ELF-1 (cell line): ENCODE measurements around the gene TSC22D3.

Source experiments
- DNase-seq: peaks from one replicate; pipeline ENCODE4 v3.0.0-alpha.2; 2016; ENCODE audit warnings: low read depth, low spot score

TSC22D3 gene

DNA sequence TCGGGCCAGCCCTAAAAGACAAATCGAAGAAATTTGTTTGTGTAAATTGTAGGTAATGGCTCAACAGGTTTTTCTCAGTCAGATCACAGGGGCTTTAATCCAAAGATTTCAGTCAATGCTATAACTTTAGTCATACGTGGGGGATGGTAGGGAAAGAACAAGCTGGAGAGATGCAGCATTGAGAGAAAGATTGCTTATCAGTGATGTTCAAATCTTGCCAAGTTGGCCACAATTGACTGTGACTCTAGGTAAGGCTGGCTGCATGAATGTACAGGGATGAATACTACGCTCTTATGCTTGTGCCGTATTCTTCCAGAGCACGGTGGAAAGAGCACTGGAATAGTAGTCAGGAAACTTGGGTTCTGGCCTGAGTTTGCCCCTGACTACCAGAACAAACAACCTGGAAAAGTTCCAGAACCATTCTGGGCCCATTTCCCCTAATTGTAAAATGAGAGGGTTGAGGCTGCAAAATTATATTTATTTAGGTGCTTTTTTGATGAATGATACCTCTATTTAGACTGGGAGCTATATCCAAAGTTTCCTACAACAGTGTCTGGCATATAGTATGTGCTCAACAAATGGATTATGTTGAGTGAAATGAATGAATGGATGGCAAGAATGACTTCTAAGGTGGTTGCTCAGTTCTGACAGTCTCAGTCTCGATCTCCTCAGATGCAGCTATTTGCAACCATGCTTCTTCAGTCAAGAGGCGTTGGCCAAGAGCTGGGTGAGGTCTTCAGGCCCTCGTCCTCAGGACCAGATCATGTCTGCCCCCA, 44.4 kb downstream of the TSC22D3 start:
- DNase-seq, result no peak

DNA sequence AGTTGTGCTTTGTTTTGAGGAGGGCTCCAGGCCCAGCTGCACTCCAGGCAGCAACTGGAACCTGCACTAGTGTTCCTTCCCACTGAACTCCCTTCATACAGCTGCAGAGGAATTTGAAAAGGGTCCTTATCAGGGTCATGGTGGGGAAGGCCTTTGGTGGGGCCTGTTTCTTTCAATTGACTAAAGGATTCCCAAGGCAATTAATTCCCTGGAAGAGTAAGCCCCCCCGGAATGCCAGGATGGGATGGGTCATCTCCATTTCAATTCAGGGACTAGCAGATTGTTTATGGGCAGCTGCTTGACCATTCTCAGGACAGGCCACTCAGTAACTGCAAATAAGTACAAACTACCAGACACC, 45.3 kb downstream of the TSC22D3 start:
- DNase-seq, result peak; percentile 60

DNA sequence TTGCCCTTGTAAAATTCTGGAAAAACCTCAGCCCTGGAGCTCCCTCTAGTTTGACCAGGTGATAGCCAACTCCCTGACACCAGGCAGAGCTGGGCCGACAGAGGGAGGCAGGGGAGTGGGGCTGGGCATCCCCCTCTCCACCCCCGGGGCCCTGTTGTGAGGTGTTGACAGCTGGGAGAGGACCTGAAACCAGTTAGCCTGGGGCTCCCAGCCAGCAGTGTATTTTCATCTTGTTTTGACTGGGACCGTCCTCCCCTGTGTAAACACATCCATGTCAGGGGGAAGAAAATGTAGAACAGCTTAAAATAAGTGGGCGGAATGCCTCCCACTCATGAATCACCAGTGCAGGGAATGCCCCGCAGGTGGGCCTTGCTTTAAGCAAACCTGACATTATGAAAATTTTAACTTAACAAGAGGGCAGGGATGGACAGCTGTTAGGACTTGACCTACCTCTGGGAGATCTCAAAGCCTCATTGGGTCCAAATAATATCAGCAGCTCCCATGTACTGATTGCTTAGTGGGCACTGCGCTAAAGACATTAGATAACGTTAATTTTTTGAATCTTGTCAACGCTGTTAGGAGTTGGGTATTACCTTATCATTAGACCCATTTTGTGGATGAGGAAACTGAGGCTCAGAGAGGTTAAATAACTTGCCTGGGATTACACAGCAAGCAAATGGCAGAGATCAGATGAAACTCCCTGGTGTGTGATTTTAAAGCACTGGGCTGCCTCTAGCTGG, 45.9 kb downstream of the TSC22D3 start:
- DNase-seq, result peak; percentile 94

DNA sequence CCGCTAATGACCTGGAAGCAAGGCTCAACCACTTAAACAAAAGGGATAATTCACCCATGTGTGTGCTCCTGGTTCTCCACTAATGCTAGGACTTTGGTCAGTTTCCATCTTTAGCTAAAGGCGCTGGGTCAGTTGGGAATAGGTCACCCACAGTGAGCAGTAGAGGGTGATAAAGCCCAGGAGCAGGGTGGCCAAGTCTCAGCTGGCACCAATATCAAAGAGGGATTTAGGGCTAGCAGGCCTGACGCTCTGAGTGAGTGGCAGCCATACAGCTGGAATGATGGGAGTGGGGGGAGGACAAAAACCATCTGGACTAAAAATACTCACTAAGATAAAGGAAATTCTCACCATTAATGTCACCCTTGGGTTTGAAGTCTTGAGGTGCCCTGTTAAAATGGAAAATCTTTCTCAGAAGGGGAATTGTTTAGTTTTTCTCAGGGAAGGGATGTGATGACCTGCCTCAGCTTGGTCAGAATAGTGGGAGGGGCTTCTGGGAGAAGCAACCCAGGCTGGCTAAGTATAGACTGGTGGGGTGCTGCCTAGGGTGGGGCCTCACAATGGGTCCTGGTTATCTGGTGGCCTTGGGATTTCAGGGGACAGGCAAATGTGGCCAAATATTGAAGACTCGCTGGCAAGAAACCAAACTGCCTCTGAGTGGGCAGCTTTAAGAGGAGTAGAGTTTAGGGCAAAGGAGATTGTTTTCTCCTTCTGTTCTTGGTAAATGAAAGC, 47.1 kb downstream of the TSC22D3 start:
- DNase-seq, result no peak

DNA sequence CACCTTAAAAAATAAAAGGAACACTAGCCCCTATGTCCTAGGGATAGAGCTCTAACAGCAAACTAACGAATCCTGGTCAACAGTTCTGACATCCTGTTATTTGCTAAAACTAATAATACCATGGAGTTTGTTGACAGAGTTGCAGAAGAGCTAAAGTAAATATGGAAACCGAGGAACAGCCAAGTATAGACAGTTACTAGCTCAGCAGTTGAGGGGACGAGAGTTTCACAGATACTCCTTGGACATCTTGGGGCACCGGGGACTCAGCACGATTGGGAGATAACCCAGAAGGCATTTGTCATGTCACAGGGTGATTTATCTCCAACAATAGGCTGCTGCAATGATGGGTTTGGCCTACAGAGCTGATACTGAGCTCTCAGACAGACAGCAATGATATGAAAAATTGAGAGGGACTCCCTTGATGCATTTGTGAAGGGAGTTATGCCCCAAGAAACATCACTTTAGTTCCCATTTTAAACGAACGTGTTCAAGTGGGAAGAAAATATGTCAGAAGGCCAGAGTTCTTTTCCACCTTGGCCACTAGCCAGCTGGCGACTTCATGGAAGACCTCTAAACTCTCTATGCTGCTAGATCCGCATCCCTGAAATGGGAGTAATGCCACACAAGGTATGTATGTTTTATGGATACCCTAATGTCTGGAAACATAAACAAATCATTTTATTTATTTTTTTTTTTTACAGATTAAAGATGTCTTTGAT, 48.6 kb downstream of the TSC22D3 start:
- no peak for DNase-seq

DNA sequence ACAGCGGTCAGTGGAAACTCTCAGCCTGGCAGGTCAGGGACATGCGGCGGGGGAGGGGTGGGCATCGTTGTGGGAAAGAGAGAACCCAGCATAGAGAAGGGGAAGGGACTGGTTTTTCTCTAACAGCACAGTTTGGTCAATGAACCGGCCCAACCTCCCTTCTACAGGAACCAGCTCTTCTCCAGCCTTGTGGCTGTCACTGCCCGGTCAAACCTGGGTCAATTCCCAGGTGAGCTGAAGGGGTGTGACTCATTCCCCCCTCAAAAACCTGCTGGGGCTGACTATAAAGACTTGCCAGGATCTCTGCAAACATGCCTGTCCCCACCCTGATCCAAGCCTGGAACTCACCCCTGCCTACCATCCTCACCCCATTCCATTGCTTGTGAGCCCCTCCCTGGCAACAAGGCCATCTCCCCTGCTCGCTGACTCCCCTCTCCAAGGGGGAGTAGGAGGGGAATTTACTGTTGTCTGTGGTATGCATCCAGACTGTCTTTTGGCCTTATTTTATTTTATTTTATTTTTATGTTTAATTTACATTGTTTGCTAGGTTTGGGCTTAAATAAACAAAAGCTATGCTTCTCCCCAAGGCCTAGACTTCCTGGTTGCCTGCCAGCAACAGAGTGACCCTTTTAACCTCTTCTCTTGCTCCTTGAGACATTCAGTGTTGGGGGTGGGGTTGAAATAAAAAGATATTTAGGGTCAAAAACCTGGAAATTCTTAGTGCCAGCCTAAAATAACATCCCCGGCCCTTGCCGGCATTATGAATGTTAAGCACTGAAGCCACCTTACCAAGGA, 49.6 kb downstream of the TSC22D3 start:
- DNase-seq, result no peak

DNA sequence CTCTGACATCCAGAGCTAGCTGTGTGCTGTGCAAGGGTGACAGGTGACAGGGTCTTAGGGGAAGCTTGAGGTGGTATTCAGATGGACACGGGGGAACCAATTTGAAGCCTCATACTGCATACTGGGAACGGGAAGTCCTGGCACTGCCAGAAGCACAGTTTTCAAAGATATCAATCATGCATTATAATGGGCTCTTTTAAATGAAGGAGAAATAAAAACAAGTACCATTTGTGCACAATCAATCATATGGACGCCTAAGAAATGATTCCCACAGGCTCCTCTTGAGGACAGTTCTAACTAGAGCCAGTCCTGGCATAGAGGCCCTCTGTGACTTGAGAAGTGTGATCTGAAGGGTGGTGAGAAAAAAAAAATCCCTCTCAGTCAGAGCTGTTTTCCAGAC, 50.9 kb downstream of the TSC22D3 start:
- no peak for DNase-seq

DNA sequence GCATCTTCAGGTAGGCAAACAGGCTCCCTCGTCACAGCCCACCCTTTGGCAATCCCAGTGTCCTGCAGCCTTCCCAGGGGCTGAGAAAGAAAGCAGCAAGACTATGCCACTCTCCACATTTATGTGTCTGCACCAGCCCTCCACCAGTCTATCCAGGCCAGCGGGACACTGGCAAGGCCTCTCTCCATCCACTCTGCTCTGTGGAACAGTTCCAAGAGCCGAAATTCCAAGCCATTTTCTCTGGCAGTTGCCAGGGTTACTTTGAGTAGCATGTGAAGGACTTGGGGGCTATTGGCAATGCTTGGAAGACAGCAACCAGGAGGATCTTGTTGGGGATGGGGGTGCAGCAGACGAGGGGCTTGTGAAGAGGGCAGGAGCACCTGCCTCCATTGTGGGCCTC, 52.1 kb downstream of the TSC22D3 start:
- no peak for DNase-seq

DNA sequence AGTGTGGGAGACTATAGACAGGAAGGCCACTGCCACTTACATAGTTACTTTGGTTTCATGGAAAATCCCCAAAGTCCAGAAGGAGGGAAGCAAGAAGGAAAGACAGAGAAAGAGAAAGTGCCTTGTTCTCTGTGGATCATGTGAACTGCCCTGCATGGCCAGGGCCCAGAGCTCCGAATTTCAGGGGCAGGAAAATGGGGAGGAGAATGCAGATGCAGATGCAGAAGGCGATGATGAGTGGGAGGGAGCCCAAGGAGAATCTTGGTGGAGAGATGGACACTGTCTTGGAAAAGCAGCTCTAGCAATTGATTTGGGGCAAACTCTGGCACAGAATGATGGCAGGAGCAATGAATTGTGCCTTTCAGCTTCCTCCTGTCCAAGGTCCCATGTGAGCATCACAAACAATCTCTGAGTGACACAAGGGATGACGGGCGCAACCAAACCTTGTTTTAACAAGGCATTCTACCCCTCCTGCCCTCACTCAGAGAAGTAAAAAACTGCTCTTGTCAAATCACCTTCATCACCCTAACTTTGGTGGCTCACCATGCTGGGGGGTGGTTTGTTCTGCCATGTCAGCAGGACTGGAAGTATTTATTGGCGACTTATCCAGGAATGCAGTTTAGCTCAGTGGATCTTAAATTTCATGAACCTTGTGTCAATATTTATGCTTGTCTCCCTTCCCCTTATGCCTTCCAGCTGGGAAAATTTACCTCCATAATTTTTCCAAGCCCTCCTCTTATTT, 53.5 kb downstream of the TSC22D3 start:
- DNase-seq, result no peak

DNA sequence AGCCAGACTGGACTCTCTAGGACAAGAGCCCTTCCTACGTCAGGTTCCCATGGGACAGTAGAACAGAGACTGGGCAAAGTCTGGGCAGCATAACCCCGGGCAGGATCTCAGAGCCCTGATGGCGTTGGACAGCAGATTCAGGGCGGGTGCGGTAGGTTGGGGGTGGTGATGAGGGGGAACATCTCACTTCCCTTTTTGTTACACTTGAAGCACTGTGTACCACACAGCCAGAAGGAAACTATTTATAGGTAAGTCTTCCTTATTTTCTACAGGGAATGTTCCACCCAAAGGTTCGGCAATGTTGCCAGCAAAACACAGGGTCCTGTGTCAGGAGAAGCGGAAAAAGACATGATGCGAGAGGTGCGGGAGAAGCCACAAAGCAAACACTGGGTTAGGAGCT, 54.3 kb downstream of the TSC22D3 start:
- no peak for DNase-seq

DNA sequence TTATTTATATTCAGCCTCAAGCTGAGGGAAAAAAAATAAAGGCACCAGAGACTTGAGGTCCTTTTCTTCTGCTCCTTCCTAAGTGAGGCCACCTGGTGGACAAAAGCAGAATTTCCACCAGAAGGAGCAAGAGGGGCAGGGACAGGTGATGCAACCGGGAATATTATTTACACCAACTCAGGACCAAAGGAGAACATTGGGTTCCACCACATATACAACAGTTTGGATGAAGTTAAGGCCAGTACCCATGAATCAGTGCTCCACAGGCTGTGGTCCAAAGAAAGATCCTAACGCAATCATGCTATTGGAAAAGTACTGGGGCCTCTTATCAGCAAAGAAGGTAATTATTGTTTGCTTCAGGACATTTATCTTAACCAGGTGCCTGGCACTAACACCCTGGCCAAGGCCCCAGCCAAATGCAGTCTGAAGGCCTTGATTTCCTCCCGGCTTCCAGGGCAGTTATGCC, 57.4 kb downstream of the TSC22D3 start:
- DNase-seq, result peak; percentile 90

DNA sequence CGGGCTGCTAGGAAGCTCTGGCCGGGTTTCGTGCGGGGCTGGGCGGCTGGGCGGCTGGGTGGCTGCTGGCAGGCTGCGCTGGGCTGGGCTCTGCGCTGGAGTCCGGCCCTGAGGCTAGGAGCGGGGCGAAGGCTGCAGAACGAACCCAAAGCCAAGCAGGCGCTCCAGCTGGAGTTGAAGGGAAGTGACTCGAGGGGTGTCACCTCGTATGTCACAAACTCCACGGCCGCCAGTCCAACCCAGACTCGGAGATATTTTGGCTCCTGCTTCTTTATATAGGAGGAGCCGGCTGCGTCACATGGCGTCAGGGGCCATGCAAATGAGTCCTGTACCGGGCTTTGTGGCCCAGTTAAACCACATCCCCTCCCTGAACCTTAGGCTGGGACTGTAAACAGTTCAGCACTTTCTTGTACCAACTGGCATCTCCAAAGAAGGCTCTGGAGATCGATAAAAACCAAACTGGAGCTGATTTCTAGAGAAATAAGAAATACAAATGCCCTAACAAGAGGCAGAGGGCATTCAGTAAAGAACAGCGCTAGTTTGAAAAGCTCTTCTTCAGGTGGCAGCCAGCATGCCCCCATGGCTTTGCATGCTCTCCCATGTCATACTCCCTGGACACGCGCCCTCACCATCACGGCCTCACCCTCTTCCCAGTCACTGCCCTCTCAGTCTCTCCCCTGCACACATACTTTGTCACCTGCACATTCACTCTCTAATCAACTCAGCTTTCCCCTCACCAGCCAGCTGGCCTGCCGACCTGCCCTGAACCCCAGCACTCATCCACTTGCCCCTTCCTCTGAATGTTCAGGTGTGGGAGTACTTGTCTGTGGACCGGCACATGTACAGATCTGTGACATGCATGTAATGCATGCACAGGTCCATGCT, 58.5 kb downstream of the TSC22D3 start:
- peak; percentile 84 for DNase-seq

DNA sequence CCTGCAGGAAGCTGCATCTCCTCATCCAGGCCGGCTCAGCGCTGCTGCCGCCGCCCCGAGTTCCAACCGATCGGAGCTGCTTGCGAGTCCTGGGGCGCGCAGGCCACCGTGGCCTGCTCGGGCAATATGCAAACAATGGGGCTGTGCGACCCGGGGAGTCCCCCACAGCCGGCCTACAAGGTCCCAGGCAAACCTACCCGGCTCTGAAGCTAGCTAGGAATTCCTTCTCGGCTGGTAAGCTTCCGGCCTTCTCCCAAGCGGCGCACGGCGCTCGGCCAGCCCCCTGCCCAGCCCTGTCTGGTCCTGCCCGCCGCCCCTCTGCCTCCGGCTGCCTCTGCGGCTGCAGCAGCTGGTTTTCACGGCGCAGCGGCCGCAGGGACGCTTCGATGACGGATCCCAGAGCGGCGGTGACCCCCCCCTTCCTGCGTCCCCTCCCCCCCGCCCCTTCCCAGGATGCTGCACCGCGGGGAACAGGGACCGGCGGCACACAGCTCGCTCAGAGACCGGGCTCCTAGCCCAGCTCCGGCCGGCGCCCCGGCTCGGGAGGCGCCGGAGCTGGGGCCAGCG, 59.4 kb downstream of the TSC22D3 start:
- peak; percentile 77 for DNase-seq

DNA sequence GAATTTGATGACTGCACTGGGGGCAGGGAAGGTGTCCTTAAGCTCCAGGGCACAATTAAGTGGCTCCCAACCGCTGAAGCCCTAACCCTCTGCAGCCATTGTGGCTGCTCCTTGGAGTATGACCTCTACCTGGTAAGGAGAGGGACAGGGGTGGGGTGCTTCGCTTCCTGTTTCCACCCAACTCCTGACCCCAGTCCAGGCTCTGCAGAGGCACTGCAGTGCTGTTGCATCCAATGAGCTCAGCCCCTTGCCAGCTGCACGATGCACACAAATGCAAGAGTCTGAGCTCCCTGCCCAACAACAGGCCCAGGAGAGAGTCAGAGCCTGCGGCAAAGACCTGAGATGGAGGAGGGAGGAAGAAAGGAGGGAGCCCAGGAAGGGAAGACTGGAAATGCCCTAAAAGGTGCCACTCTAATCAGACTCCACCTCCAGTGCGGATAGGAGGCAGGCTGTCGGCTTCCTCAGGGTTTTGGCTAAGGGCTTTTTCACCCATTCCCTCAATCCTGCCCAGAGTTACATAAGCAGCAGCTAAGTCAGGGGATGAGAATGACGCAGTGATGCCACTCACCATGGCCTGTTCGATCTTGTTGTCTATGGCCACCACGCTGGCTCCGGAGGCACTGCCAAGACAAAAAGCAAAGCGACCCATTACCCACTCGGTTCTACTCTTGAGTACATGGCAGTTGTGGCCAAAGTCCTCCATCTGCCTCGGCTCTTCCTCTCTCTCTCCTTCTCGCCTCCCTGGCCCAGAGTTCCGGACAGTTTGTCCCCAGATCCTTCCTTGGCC, 60.1 kb downstream of the TSC22D3 start:
- peak; percentile 56 for DNase-seq

DNA sequence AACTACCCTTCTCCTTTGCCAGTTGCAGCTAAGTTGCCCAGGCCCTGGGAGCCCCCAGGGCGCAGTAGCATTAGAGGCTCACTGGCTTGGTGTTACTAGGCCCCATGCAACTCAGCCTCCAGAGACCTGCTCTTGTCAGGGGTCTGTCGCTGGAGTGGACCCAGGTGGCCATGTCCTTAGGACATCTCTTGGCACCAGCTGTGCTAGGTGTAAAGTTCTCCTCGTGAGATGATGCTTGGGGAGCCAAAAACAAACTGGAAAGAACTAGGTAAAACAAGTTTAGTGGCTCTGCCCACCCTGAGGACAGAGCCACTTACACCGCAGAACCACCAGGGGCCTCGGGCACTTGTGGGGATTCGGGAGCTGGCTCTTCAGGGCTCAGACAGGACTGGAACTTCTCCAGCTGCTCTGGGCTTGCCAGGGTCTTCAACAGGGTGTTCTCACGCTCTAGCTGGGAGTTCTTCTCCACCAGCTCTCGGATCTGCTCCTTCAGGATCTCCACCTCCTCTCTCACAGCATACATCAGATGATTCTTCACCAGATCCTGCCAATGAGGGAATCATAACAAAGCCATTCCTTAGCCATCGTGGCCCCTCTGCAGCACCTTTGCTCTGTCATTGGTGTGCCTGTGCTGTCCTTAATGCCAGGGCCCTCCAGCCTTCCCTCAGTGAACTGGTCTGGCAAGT, 61.2 kb downstream of the TSC22D3 start:
- DNase-seq, result peak; percentile 52

DNA sequence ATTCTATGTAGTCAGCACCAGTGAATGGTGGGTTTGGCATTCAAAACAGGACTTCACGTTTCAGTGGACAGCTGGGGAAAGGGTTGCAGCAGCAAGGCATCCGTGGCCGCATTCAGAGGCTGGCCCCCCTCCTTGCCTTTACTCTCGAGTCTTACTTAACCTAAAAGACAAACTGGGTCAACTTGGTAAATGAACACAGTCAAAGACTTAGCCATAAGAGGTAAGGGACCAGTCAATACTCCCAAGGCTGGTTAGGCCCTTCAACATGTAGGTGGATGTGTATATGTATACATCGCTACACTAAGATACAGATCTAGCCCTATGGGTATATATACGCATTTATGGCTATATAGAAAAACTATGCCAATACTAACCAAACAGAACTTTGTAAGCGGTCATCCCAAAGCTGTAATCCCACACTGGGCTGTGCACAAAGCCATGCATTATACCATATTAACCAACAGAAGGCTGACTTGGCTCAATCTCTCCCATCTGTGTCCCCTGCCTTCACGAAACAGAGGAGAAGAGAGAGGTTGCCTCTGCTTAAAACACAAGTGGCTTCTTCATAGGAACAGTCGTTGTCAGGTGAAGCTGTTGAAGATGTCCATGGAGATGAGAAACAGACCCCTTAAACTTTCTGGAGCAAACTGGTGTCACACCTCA, 61.9 kb downstream of the TSC22D3 start:
- no peak for DNase-seq

DNA sequence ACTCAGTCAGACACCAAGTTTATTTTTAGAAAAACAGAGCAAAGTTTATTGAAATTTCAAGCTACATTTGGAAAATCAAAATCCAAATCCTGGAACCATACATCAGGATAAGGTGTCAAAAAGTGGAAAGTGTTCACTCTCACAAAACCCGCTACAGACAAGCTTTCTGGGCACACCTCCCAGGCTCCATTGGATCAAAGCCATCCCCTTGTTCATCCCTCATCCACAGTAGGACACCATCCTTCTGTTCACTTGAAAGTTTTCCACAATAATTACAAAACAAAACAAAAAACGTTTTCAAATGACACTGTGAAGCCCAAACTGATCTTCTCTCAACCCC, 62.4 kb downstream of the TSC22D3 start:
- no peak for DNase-seq
